Stomach (tissue), 9 donors: Measurements from ENCODE around the gene BTG4. TPM values are rescaled to one million over a fixed set of nuclear protein-coding genes. Genes with fewer than 3 reads are reported as not detected.

ENCODE experiments used
- DNase-seq, 2 donors: peaks; one replicate each; pipeline versions ENCODE4 v3.0.0 to v3.0.0-alpha.2; 2013 to 2019
- H3K27ac ChIP-seq, 5 donors: fragments of 200-600 bp in 4 of 5; sonication (generic) in 4 of 5; one replicate each; pipeline ENCODE4 v1.5.1; 2013 to 2019; ENCODE audit warnings: mild to moderate bottlenecking in 1 of 5, moderate library complexity in 1 of 5
- H3K27me3 ChIP-seq, 3 donors: fragments of 200-600 bp; sonication (generic); one replicate each; pipeline ENCODE4 v1.5.1; 2017 to 2019; ENCODE audit warnings: mixed run types in 1 of 3
- H3K36me3 ChIP-seq, 4 donors: fragments of 200-600 bp; sonication (generic); 1 replicate in 3 of 4; 2 replicates in 1 of 4; pipeline ENCODE4 v1.5.1; 2016 to 2019
- H3K4me1 ChIP-seq, 4 donors: fragments of 200-600 bp; sonication (generic); one replicate each; pipeline ENCODE4 v1.5.1; 2016 to 2019
- H3K4me3 ChIP-seq, 4 donors: fragments of 200-600 bp; sonication (generic) in 3 of 4; one replicate each; pipeline ENCODE4 v1.5.1; 2016 to 2019; ENCODE audit warnings: mild to moderate bottlenecking in 1 of 4
- H3K9me3 ChIP-seq, 4 donors: fragments of 200-600 bp; sonication (generic); one replicate each; pipeline ENCODE4 v1.5.1; 2016 to 2019
- CTCF ChIP-seq, 7 experiments: fragments of 450-650 bp in 4 of 7; fragments of 200-600 bp in 3 of 7; sonication (generic) in 3 of 7; IDR thresholded peaks; one replicate each; pipeline ENCODE4 v1.5.1; 2016 to 2019; ENCODE audit warnings: antibody characterized with exemption in 7 of 7, control low read depth in 2 of 7, mild to moderate bottlenecking in 1 of 7
- EP300 ChIP-seq: sonication (generic); formaldehyde crosslinking; IDR thresholded peaks from one replicate; pipeline ENCODE4 v1.6.1; 2017; ENCODE audit warnings: antibody characterized with exemption
- POLR2A ChIP-seq, 4 donors: fragments of 450-650 bp; IDR thresholded peaks; one replicate each; pipeline ENCODE4 v1.6.1; 2016; ENCODE audit warnings: antibody characterized with exemption in 4 of 4, control low read depth in 2 of 4, mild to moderate bottlenecking in 1 of 4, moderate library complexity in 1 of 4
- POLR2AphosphoS5 ChIP-seq, 3 donors: sonication (generic); formaldehyde crosslinking; IDR thresholded peaks; one replicate each; pipeline ENCODE4 v1.6.1; 2016; ENCODE audit warnings: antibody characterized with exemption in 3 of 3
- WGBS, 5 donors: extraction: QIAGEN DNeasy Blood & Tissue Kit in 3 of 5; methylation state at CpG; one replicate each; pipeline versions ENCODE4 v1.1.5 to v1.1.7; 2013 to 2018; 5-methylcytosine and 5-hydroxymethylcytosine counted together
- intact Hi-C: fragments of 100-400 bp; cut with DNase I; formaldehyde crosslinking; loops from one replicate; pipeline ENCODE4 v1.15.1; 2023; ENCODE audit warnings: low total_unique reads
- polyA plus RNA-seq, 3 donors: library from polyadenylated mRNA; stranded (reverse); fragments of 200-250 nt; gene quantifications; one replicate each; pipeline ENCODE4 v1.2.3, GENCODE V29; 2013
- total RNA-seq, 5 donors: library from RNA; depleted of rRNA; stranded (reverse); fragments of >200 nt; gene quantifications; one replicate each; pipeline versions ENCODE4 v1.1.0 to v1.2.3, GENCODE V29; 2014 to 2016
- donor health status: healthy with polysubstance abuse.
- donor health status: Bipolar disorder and iron deficiency.
- donor health status: healthy.

Gene BTG4
- total and polyA plus RNA-seq, 8 donors, result not detected

- TF ChIP-seq POLR2A (IDR thresholded peaks at IDR 0.05), result no peak
- no peak for TF ChIP-seq EP300
- TF ChIP-seq POLR2AphosphoS5 (IDR thresholded peaks at IDR 0.05), result no peak
- TF ChIP-seq CTCF (IDR thresholded peaks at IDR 0.05), result no peak
- intact Hi-C loops, result no loop called here
- Histone ChIP-seq H3K27ac (no peak overlapping the region), H3K36me3 (no peaks in the 10 kb centered on the region), H3K4me3 (no peak overlapping the region), H3K4me1 (no peaks in the 10 kb centered on the region), H3K27me3 (no peaks in the 10 kb centered on the region), H3K9me3 (peaks cover 0 to under 1% (median under 1%) of the 10 kb centered on the region in 4 donors)
- no peak for DNase-seq
- 57 to 72% (median 65%) methylated on average over 4 of the region's 4 CpGs for WGBS, 5 donors
Measured at GRCh38 chr11:111469200-111469599, 43.0 kb downstream of the BTG4 start.

- H3K27ac ChIP-seq, result no peak overlapping the region
- no peak for DNase-seq
- no peaks in the 10 kb centered on the region for H3K36me3 ChIP-seq
- H3K9me3 ChIP-seq, result no peaks in the 10 kb centered on the region
- H3K4me1 ChIP-seq, result no peaks in the 10 kb centered on the region
- intact Hi-C loops, result no loop called here
- TF ChIP-seq EP300, result no peak
- no peak for TF ChIP-seq POLR2AphosphoS5 (IDR thresholded peaks at IDR 0.05)
- no peak for TF ChIP-seq POLR2A (IDR thresholded peaks at IDR 0.05)
- TF ChIP-seq CTCF (IDR thresholded peaks at IDR 0.05), result no peak
- no peaks in the 10 kb centered on the region for H3K27me3 ChIP-seq
- H3K4me3 ChIP-seq, result no peak overlapping the region
Measured at GRCh38 chr11:111466615-111467014, 45.6 kb downstream of the BTG4 start.

DNA sequence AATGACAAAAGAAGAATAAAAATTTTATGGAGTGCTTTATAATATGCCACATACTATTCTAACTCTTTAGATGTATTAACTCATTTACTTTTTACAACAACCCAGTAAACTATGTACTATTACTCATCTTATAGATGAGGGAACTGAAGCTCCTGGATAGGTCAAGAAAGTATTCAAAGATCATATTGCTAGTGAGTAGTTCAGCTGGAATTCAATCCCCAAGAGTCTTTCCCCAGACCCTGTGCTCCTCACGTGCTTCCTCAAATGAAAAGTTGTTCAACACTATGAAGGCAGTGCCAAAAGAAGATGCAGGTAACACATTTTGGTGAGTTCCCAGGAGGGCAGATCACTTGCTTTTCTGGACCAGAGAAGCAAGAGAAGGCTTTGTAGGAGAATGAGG, 46.8 kb downstream of the BTG4 start:
- Histone ChIP-seq H3K9me3 (no peaks in the 10 kb centered on the region), H3K4me3 (no peak overlapping the region), H3K4me1 (peaks cover 0 to 7% (median 0%) of the 10 kb centered on the region in 4 donors), H3K36me3 (no peaks in the 10 kb centered on the region), H3K27ac (no peak overlapping the region), H3K27me3 (peaks cover 0 to 9% (median 0%) of the 10 kb centered on the region in 3 donors)
- 75 to 92% (median 77%) methylated on average over 1 of the region's 1 CpG for WGBS, 5 donors
- TF ChIP-seq CTCF (IDR thresholded peaks at IDR 0.05) (no peak), EP300 (no peak), POLR2A (IDR thresholded peaks at IDR 0.05) (no peak), POLR2AphosphoS5 (IDR thresholded peaks at IDR 0.05) (no peak)
- intact Hi-C loops, result no loop called here
- DNase-seq, result no peak

- Histone ChIP-seq H3K9me3 (no peaks in the 10 kb centered on the region), H3K27me3 (peaks cover 0 to 25% (median 3%) of the 10 kb centered on the region in 3 donors), H3K36me3 (no peaks in the 10 kb centered on the region), H3K27ac (no peak overlapping the region), H3K4me3 (no peak overlapping the region), H3K4me1 (peaks cover 0 to 7% (median 0%) of the 10 kb centered on the region in 4 donors)
- 87 to 97% (median 91%) methylated on average over 3 to 4 of the region's 4 CpGs for WGBS, 5 donors
- intact Hi-C loops, result no loop called here
- no peak for DNase-seq
- TF ChIP-seq CTCF (IDR thresholded peaks at IDR 0.05), result no peak
- TF ChIP-seq POLR2AphosphoS5 (IDR thresholded peaks at IDR 0.05), result no peak
- no peak for TF ChIP-seq EP300
- no peak for TF ChIP-seq POLR2A (IDR thresholded peaks at IDR 0.05)
Measured at GRCh38 chr11:111463276-111463675, 48.9 kb downstream of the BTG4 start.
